GM12878 (cell line): ENCODE data around the gene GLT8D1. TPM values are rescaled to one million over a fixed set of nuclear protein-coding genes. Genes with fewer than 3 reads are reported as not detected.

Experiments used
- ATAC-seq: fragments of 200-7000 bp; cut with Tn5 transposase; 3 replicates; pipeline ENCODE4 v1.9.1; 2020; ENCODE audit warnings: mild to moderate bottlenecking, moderate library complexity
- BruUV-seq: library from RNA; stranded (reverse); fragments of 400-500 nt; replicated peaks from 2 replicates; lab custom pipeline; 2021; lab: Mats Ljungman, UMichigan
- CTCF ChIA-PET: fragments of 300-600 bp; sonication (Branson Sonifier 250); formaldehyde crosslinking; extraction: SDS; loops from one replicate; lab custom pipeline; 2021; ENCODE audit warnings: inconsistent platforms; lab: Yijun Ruan, JAX
- POLR2A ChIA-PET: fragments of 350-600 bp; formaldehyde crosslinking; extraction: SDS; loops from one replicate; lab custom pipeline; 2021; ENCODE audit warnings: inconsistent platforms; lab: Charles Lee
- RAD21 ChIA-PET: fragments of 300-600 bp; sonication (Branson Sonifier 250); formaldehyde crosslinking; loops from one replicate; lab custom pipeline; 2023; ENCODE audit warnings: antibody characterized with exemption; ENCODE audit not compliant: unreplicated experiment; lab: Charles Lee
- SMC1A ChIA-PET: fragments of 300-600 bp; sonication (Branson Sonifier 250); formaldehyde crosslinking; loops from one replicate; lab custom pipeline; 2023; ENCODE audit not compliant: unreplicated experiment, uncharacterized antibody; lab: Charles Lee
- DNase-seq: peaks from one replicate; pipeline ENCODE4 v3.0.0-alpha.2; 2011; ENCODE audit warnings: low read depth, low spot score
- FAIRE-seq: peaks from 3 replicates; lab custom pipeline; 2011; peaks lifted over from hg19 to GRCh38; lab: Jason Lieb, UNC
- H2AFZ ChIP-seq: 2 replicates; pipeline ENCODE4 v1.6.0; 2011; ENCODE audit warnings: low read depth, low read length, control low read depth; ENCODE audit not compliant: control insufficient read depth
- H3K27ac ChIP-seq: 2 replicates; pipeline ENCODE4 v1.5.1; 2011; ENCODE audit warnings: control low read depth; ENCODE audit not compliant: control insufficient read depth, insufficient read depth
- H3K27me3 ChIP-seq, 2 experiments: replicated peaks in 1 of 2; 2 replicates each; pipeline versions ENCODE4 v1.6.0 to v1.6.1; 2011; ENCODE audit warnings: low read length in 1 of 2; ENCODE audit not compliant: control insufficient read depth in 2 of 2, insufficient read depth in 2 of 2
- H3K36me3 ChIP-seq, 2 experiments: 2 replicates each; pipeline ENCODE4 v1.5.1; 2011; ENCODE audit warnings: low read length in 1 of 2; ENCODE audit not compliant: control insufficient read depth in 2 of 2, insufficient read depth in 2 of 2
- H3K4me1 ChIP-seq: 2 replicates; pipeline ENCODE4 v1.6.1; 2011; ENCODE audit warnings: mild to moderate bottlenecking, low read length, moderate library complexity, mixed read lengths; ENCODE audit not compliant: control insufficient read depth, insufficient read depth
- H3K4me2 ChIP-seq: 2 replicates; pipeline ENCODE4 v1.6.0; 2011; ENCODE audit warnings: control low read depth; ENCODE audit not compliant: control insufficient read depth, insufficient read depth
- H3K4me3 ChIP-seq: fragments of 200-600 bp; sonication (generic); 2 replicates; pipeline ENCODE4 v1.5.1; 2016
- H3K79me2 ChIP-seq: 2 replicates; pipeline ENCODE4 v1.6.0; 2011; ENCODE audit warnings: low read length; ENCODE audit not compliant: control insufficient read depth, insufficient read depth
- H3K9ac ChIP-seq: 2 replicates; pipeline ENCODE4 v1.8.0; 2011; ENCODE audit warnings: low read length, control low read depth, mixed read lengths; ENCODE audit not compliant: control insufficient read depth, insufficient read depth
- H3K9me3 ChIP-seq: replicated peaks from 3 replicates; pipeline ENCODE4 v1.5.1; 2011; ENCODE audit warnings: mild to moderate bottlenecking, low read length; ENCODE audit not compliant: control insufficient read depth, insufficient read depth
- H4K20me1 ChIP-seq: 2 replicates; pipeline ENCODE4 v1.6.0; 2011; ENCODE audit not compliant: control insufficient read depth, insufficient read depth
- BMI1 ChIP-seq: fragments of 450-650 bp; IDR thresholded peaks from 2 replicates; pipeline ENCODE4 v1.6.1; 2016; ENCODE audit warnings: mild to moderate bottlenecking, moderate library complexity, borderline replicate concordance
- HDGF ChIP-seq: fragments of 450-650 bp; IDR thresholded peaks from 2 replicates; pipeline ENCODE4 v1.6.1; 2016; ENCODE audit warnings: antibody characterized with exemption
- MEF2B ChIP-seq: fragments of 450-650 bp; IDR thresholded peaks from 2 replicates; pipeline ENCODE4 v1.6.1; 2018; ENCODE audit warnings: mild to moderate bottlenecking, moderate library complexity; ENCODE audit not compliant: partially characterized antibody, poor library complexity, severe bottlenecking
- RB1 ChIP-seq: fragments of 450-650 bp; formaldehyde crosslinking; IDR thresholded peaks from 2 replicates; pipeline ENCODE4 v1.6.1; 2017; ENCODE audit warnings: mild to moderate bottlenecking, borderline replicate concordance
- TARDBP ChIP-seq: IDR thresholded peaks from 2 replicates; pipeline ENCODE4 v1.6.1; 2016; ENCODE audit warnings: borderline replicate concordance
- YY1 ChIP-seq: IDR thresholded peaks from 2 replicates; pipeline ENCODE4 v1.6.1; 2011; ENCODE audit warnings: low read depth, mild to moderate bottlenecking, low read length
- ZNF384 ChIP-seq: IDR thresholded peaks from 2 replicates; pipeline ENCODE4 v1.6.1; 2012; ENCODE audit warnings: low read depth, mild to moderate bottlenecking, low read length, improper control_type of control experiment, borderline replicate concordance
- WGBS: methylation state at CpG from one replicate; pipeline ENCODE4 v1.1.6; 2016; ENCODE audit warnings: low lambda C conversion rate; ENCODE audit not compliant: insufficient replicate concordance, insufficient coverage; ENCODE audit errors: missing lambda C conversion rate; 5-methylcytosine and 5-hydroxymethylcytosine counted together
- in situ Hi-C: fragments of 300-500 bp; cut with MboI; formaldehyde crosslinking; loops from 9 replicates; pipeline ENCODE4 v1.14.3; 2018; ENCODE audit warnings: mixed read lengths
- intact Hi-C: fragments of 100-400 bp; cut with micrococcal nuclease; formaldehyde crosslinking; loops from one replicate; pipeline ENCODE4 v1.14.2; 2022; ENCODE audit not compliant: unreplicated experiment
- polyA plus RNA-seq, 11 experiments: library from polyadenylated mRNA; depleted of rRNA in 4 of 11; unstranded in 6 of 11; stranded (reverse) in 5 of 11; fragments of >200 nt; fragmentation: Nextera tagmentation in 4 of 11; fragmentation: Illumina TruSeq in 1 of 11; extraction: Ambion mirVana in 4 of 11; extraction: Trizol in 1 of 11; gene quantifications; 1 replicate in 1 of 11; 2 replicates in 10 of 11; pipeline versions ENCODE4 v1.2.1 to v1.2.3, GENCODE V29; 2011 to 2016; ENCODE audit warnings: inconsistent platforms in 2 of 11, missing spikeins in 2 of 11, low read depth in 1 of 11
- total RNA-seq, 4 experiments: library from RNA; depleted of rRNA in 3 of 4; stranded (reverse); fragments of >200 nt in 3 of 4; fragmentation: Illumina TruSeq in 1 of 4; extraction: Trizol in 1 of 4; gene quantifications; 2 replicates each; pipeline versions ENCODE4 v1.2.1 to v1.2.3, GENCODE V29; 2013 to 2021
- TF ChIP-seq, protein P1 (sequence below): IDR thresholded peaks from 2 replicates; pipeline ENCODE4 v1.6.1; 2011; ENCODE audit warnings: borderline replicate concordance, low read depth, mild to moderate bottlenecking, moderate library complexity, low read length; ENCODE audit not compliant: insufficient read depth, poor library complexity, severe bottlenecking

The GLT8D1 gene
- total and polyA plus RNA-seq, 10 of the 15 experiments (the other 5 are each of a cell fraction or from before 2014, with no cell fraction given), result 25.3 to 73.4 (median 48.4) TPM

- no peak for DNase-seq
- intact Hi-C loops (no loop called here), in situ Hi-C loops (no loop called here)
- no peaks in the 10 kb centered on the region for H3K4me1 ChIP-seq
- no peak for ATAC-seq
- no peak overlapping the region; the same call in 1 of the 2 replicates for H3K9ac ChIP-seq
- ChIA-PET RAD21 (no interaction called here), CTCF (interaction anchor here (1.0 kb wide), 1 partner anchor 16 kb away, joined by 3 read pairs; no protein-coding TSS in a partner anchor), SMC1A (no interaction called here), POLR2A (interaction anchor here (0.6 kb wide), 2 partner anchors 125 to 127 kb away, joined by 3 read pairs; partner anchors contain the start of gene UQCC5)
- no peak overlapping the region for H3K4me2 ChIP-seq
- no peak for FAIRE-seq
- H3K4me3 ChIP-seq, result no peak overlapping the region
- no peaks in the 10 kb centered on the region for H3K79me2 ChIP-seq
- H2AFZ ChIP-seq, result no peak overlapping the region
- no peak overlapping the region for H3K27ac ChIP-seq
- no TSS peak for BruUV-seq
- H3K9me3 ChIP-seq, result no peaks in the 10 kb centered on the region
- no peaks in the 10 kb centered on the region for H4K20me1 ChIP-seq
- peaks cover 10 to 19% of the 10 kb centered on the region in 2 experiments for H3K36me3 ChIP-seq
- no peak for TF ChIP-seq ZNF384
- TF ChIP-seq, protein P1, sequence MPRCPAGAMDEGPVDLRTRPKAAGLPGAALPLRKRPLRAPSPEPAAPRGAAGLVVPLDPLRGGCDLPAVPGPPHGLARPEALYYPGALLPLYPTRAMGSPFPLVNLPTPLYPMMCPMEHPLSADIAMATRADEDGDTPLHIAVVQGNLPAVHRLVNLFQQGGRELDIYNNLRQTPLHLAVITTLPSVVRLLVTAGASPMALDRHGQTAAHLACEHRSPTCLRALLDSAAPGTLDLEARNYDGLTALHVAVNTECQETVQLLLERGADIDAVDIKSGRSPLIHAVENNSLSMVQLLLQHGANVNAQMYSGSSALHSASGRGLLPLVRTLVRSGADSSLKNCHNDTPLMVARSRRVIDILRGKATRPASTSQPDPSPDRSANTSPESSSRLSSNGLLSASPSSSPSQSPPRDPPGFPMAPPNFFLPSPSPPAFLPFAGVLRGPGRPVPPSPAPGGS, result no peak
- no peak for TF ChIP-seq YY1
- no peak for TF ChIP-seq HDGF
- no peak for TF ChIP-seq TARDBP
- TF ChIP-seq RB1, result no peak
- no peak for TF ChIP-seq BMI1
- no peak for TF ChIP-seq MEF2B
- H3K27me3 ChIP-seq, result no peaks in the 10 kb centered on the region
- 47% methylated on average over 3 of the region's 3 CpGs for WGBS
Measured at GRCh38 chr3:52663098-52663497, 42.5 kb downstream of the GLT8D1 start.
